Effector CD8-positive, alpha-beta T cell (primary cell): ENCODE measurements around the gene RPS3.

Experiments
- DNase-seq: peaks from one replicate; lab custom pipeline; 2025; lab: John Stamatoyannopoulos, UW

The RPS3 gene

DNA sequence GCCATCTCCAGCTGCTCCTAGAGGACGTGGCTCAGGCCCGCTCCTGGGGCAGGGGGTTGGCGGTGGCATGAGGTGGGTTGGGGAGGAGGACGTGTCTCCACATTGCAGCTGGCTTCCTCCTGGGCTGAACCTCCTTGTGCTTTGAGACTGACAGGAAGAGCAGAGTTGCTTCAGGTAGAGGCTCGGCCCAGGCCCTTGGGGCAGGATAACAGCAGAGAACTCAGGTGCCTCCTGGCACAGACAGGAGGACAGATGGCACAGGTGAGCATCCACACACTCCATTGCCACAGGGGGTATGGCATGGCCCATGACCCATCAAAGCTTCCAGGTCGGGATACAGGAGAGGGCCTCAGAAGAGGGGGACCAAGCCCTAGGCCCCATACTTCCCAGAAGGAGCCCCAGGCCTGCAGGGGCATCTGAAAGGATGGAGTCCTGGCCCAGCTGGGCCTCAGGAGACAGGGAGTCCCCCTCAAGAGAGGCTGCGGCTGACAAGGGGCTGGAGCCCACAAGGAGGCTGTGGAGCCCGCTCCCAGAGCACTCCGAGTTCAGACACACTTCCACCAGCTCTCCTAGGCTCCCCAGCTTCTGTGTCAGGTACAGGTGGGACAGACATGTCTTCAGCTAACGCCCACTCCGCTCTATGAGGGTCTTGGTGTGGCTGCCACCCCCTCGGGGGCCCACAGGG lies 35.7 kb downstream of the RPS3 start:
- DNase-seq, result no peak

DNA sequence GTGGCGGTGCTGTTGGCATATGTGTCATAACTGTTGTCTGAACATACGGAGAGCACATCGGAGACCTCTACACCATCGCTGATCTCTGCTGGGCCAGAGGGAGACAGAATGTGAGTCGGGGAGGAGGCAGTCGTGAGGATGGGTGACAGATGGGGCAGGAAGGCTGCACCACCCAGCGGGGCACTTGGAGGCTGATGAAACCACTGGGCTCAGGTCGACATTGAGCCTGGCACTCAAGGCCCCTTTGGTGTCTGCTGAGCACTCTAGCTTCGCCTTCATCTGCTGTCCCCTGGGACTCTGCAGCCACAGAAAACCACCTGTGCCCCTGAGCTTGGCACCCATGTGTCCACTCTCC lies 36.2 kb downstream of the RPS3 start:
- DNase-seq, result no peak

DNA sequence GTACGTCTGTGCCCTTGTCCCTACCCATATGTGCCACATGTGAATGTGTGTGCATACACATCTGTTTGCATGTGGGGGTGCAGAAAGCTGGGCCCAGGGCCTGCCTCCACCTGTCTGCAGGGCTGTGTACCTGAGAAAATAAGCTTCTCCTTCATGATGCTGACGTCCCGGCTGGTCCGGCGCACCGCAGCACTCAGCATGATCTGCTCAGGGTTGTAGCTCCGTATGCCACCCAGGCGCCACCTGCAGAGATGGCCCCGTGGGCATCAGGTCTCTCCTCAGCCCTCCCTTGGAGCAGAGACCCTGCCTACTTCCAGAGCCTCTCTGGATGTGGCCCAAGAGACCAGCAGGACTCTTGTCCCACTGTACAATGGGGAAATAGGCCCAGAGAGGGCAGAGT lies 37.5 kb downstream of the RPS3 start:
- no peak for DNase-seq

DNA sequence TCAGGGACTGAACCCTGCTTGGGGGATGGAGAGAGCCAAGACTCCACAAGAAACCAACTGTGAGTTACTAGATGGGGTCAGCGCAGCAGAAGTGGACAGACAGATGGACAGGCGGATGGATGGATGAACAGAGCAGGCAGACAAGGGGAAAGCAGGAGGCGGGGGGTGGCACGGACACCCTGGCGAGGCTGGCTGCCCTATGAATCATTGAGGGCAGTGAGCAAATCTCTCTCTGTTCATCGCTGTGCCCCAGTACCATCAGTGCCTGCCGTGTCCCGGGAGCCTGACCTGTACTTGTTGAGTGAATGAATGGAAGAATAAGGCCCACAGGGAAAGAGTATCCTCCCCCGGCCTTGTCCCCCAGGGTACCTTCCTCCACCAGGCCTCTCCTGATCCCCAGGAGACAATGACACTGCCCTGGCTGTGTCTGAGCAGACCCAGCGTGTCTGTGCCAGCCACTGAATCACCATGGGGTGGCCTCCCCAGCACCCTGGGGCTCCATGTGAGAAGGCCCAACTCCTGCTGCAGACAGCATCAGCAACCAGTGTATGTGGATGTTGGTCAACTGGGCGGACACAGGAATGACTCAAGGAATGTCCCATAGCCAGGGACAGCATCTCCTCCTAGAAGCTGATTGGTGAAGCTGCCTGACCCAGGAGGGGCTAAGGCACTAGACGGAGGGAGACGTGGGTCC lies 38.8 kb downstream of the RPS3 start:
- DNase-seq, result no peak

- DNase-seq, result no peak
Measured at GRCh38 chr11:75439026-75439425, 39.7 kb downstream of the RPS3 start.

- no peak for DNase-seq
Measured at GRCh38 chr11:75439495-75440120, 40.3 kb downstream of the RPS3 start.

- DNase-seq, result no peak
Measured at GRCh38 chr11:75440960-75441803, 41.9 kb downstream of the RPS3 start.

DNA sequence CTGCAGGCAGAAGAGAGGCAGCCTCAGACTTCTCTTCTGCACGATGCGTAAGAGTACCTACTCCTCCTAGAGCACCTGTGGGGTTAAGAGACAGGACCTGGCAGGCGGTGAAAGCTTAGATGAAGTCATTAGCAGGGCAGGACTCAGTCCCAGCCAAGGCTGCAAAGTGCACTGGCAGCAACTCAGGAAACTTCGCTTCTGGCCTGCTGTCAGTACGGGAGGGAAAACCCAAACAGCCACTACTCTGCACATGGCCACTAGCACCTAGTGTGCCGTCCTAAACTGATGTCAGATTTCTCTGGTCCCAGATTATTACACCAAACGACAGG lies 42.5 kb downstream of the RPS3 start:
- DNase-seq, result no peak

DNA sequence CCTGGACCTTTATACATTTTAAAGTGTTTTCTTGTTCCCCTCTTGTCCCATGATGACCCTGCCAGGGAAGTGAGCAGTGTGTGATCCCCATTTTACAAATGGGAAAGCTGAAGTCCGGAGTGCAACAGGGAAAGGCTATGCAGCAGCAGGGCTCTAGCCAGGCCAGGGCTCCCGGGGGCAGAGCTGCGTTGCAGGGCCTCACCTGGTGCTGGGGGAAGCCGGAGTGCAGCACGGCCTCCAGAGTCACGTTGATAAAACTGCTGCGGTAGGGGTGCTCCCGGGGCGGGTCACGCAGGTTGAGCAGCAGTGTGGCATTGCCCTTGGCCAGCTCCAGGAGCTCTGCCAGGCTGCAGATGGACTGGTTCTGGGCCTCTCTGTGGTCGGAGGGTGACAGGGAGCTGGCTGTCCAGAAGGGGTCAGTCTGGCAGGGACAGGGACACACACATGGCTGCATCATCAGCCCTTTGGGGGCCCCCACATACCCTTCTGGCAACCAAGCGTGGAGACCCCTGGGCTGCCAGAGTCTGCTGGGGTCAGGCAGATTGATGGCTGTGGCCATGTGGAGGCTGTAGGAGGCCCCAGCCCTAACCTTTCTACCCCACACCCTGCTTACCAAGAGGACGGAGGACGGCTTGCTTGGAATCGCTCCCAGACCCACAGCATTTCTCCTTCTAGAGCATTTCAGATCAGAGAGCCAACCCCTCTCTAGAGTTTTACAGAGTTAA lies 43.0 kb downstream of the RPS3 start:
- DNase-seq, result no peak

DNA sequence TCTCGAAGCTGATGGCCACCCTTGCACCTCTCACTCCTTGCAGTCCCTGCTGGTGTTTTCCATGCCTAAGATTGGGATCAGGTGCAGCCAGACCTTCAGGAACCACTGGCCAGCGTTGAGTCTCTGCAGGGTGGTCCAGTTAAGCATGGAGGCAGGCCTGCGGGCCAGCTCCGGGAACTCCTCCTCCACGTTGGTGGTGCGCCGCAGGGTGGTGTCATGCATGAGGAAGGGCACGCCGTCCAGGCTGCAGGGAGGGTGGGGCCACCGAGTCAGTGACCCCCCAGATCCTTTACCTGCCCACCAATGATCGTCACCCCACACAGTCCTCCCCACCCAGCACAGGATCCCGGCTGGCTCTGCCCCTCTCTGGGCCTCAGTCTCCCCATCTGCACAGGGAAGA lies 43.7 kb downstream of the RPS3 start:
- DNase-seq, result no peak

DNA sequence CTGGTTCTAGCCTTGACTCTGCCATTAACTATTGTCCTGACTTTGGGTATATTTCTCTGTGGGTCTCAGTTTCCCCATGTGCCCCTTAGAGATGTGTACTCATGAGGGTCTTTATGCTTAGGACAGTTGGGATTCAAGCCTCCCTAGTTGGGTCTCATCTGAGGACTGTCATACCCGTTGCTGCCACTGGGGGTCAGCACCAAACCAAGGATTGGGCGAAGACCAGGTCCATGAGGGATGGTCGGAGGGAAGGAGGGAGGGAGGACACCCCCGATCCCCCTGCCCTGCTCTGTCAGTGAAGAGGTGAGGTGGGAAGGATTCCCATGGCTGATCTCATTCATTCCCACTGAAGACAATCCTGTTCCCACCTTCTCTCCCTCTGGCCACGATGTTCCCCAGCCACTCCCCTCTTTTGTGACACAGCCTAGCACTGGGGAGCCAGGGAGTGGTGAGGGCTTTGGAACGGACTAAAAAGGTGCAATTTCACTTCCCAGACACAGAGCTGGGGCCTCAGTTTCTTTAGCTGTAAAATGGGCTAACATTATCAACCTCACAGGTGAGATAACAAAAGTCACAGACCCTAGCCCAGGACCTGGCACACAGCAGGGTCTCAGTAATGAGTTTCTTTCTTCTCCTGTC lies 46.1 kb downstream of the RPS3 start:
- DNase-seq, result peak; percentile 63

DNA sequence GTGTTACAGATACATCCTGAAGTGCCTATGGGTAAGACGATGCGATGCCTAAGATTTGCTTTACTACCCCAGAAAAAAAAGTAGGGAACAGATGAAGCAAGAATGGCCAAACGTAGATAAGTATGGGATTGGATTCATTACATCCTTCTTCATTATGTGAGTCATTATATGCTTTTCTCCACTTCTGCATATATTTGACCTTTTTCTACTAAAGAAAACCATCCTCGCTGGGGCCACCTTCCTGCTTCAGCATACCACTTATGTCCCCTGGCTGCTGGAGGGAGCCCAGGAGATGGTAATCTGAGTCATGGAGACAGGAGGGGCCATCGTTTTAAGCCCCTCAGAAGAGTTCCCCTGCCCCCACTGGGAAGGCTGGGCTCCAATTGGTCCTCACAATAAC lies 48.1 kb downstream of the RPS3 start:
- DNase-seq, result no peak

GRCh38 chr11:75449271-75449670 lies 50.0 kb downstream of the RPS3 start:
- no peak for DNase-seq

GRCh38 chr11:75449776-75450175 lies 50.5 kb downstream of the RPS3 start:
- no peak for DNase-seq

- no peak for DNase-seq
Measured at GRCh38 chr11:75450236-75450635, 50.9 kb downstream of the RPS3 start.

GRCh38 chr11:75450826-75451821 lies 51.8 kb downstream of the RPS3 start:
- peak; percentile 7 for DNase-seq

- DNase-seq, result no peak
Measured at GRCh38 chr11:75453916-75454655, 54.8 kb downstream of the RPS3 start.

GRCh38 chr11:75454987-75455386 lies 55.7 kb downstream of the RPS3 start:
- no peak for DNase-seq
